Neural cell (in vitro differentiated cells): ENCODE data around the gene MYO19. TPM values are rescaled to one million over a fixed set of nuclear protein-coding genes. Genes with fewer than 3 reads are reported as not detected.

Experiments
- H2AFZ ChIP-seq: fragments of 200-600, 300-800 bp; sonication (generic), shearing (Covaris generic); 2 replicates; pipeline ENCODE4 v1.6.0; 2014; ENCODE audit warnings: low read depth, mild to moderate bottlenecking, antibody characterized with exemption, low read length, moderate library complexity
- H3F3A ChIP-seq: fragments of 200-600 bp; shearing (Covaris generic); 2 replicates; pipeline ENCODE4 v1.6.1; 2016; ENCODE audit warnings: mild to moderate bottlenecking, moderate library complexity, mixed read lengths, antibody characterized with exemption, low read length; ENCODE audit not compliant: insufficient read depth, poor library complexity, severe bottlenecking
- H3K27ac ChIP-seq: fragments of 200-600, 300-800 bp; sonication (generic), shearing (Covaris generic); 2 replicates; pipeline ENCODE4 v1.5.1; 2014; ENCODE audit warnings: mild to moderate bottlenecking, low read length, moderate library complexity
- H3K27me3 ChIP-seq: fragments of 300-800, 200-600 bp; sonication (generic), shearing (Covaris generic); 2 replicates; pipeline ENCODE4 v1.6.0; 2014; ENCODE audit warnings: mild to moderate bottlenecking, low read depth, low read length, moderate library complexity; ENCODE audit not compliant: insufficient read depth
- H3K36me3 ChIP-seq: fragments of 300-800, 200-600 bp; sonication (generic), shearing (Covaris generic); 2 replicates; pipeline ENCODE4 v1.5.1; 2014; ENCODE audit warnings: mild to moderate bottlenecking, antibody characterized with exemption, low read length, moderate library complexity; ENCODE audit not compliant: insufficient read depth
- H3K4me2 ChIP-seq: fragments of 300-800, 200-600 bp; sonication (generic), shearing (Covaris generic); 2 replicates; pipeline ENCODE4 v1.6.0; 2014; ENCODE audit warnings: mild to moderate bottlenecking, low read length
- H3K4me3 ChIP-seq: fragments of 300-800, 200-600 bp; sonication (generic), shearing (Covaris generic); 2 replicates; pipeline ENCODE4 v1.5.1; 2014; ENCODE audit warnings: mild to moderate bottlenecking, low read length, moderate library complexity
- H3K79me2 ChIP-seq: fragments of 200-600 bp; shearing (Covaris generic); replicated peaks from 2 replicates; pipeline ENCODE4 v1.6.0; 2014; ENCODE audit warnings: mild to moderate bottlenecking, low read length, moderate library complexity; ENCODE audit not compliant: insufficient read depth
- H3K9ac ChIP-seq: fragments of 300-800, 200-600 bp; sonication (generic), shearing (Covaris generic); 2 replicates; pipeline ENCODE4 v1.6.1; 2016; ENCODE audit warnings: mild to moderate bottlenecking, low read length, mixed read lengths
- H3K9me2 ChIP-seq: fragments of 200-600 bp; shearing (Covaris generic); 2 replicates; pipeline ENCODE4 v1.6.1; 2016; ENCODE audit warnings: mild to moderate bottlenecking, low read length, mixed read lengths; ENCODE audit not compliant: insufficient read depth
- H3K9me3 ChIP-seq: fragments of 200-600, 300-800 bp; sonication (generic), shearing (Covaris generic); 2 replicates; pipeline ENCODE4 v1.6.1; 2016; ENCODE audit warnings: mild to moderate bottlenecking, mixed run types, low read length, moderate library complexity, mixed read lengths
- H4K20me1 ChIP-seq: fragments of 200-600 bp; shearing (Covaris generic); 2 replicates; pipeline ENCODE4 v1.6.1; 2016; ENCODE audit warnings: mild to moderate bottlenecking, mixed run types; ENCODE audit not compliant: insufficient read depth
- EP300 ChIP-seq: fragments of 450-650 bp; conservative IDR thresholded peaks from 2 replicates; pipeline ENCODE4 v1.6.1; 2014; ENCODE audit warnings: antibody characterized with exemption, mild to moderate bottlenecking, moderate library complexity; ENCODE audit not compliant: poor library complexity, severe bottlenecking
- EZH2 ChIP-seq: fragments of 200-600, 300-800 bp; shearing (Covaris generic), sonication (generic); IDR thresholded peaks from 2 replicates; pipeline ENCODE4 v1.6.1; 2014; ENCODE audit warnings: antibody characterized with exemption, low read length, borderline replicate concordance, mild to moderate bottlenecking; ENCODE audit not compliant: insufficient read depth, poor library complexity, severe bottlenecking
- MXI1 ChIP-seq: fragments of 450-650 bp; conservative IDR thresholded peaks from 2 replicates; pipeline ENCODE4 v1.6.1; 2014; ENCODE audit warnings: antibody characterized with exemption, mild to moderate bottlenecking; ENCODE audit not compliant: poor library complexity, severe bottlenecking
- POLR2AphosphoS5 ChIP-seq: IDR thresholded peaks from 2 replicates; pipeline ENCODE4 v1.6.1; 2012
- RAD21 ChIP-seq: fragments of 450-650 bp; conservative IDR thresholded peaks from 2 replicates; pipeline ENCODE4 v1.6.1; 2014; ENCODE audit warnings: antibody characterized with exemption, mild to moderate bottlenecking, moderate library complexity
- SMC3 ChIP-seq: fragments of 450-650 bp; conservative IDR thresholded peaks from 2 replicates; pipeline ENCODE4 v1.6.1; 2014; ENCODE audit warnings: antibody characterized with exemption, mild to moderate bottlenecking, moderate library complexity; ENCODE audit not compliant: poor library complexity
- TAF1 ChIP-seq: IDR thresholded peaks from 2 replicates; pipeline ENCODE4 v1.6.1; 2012; ENCODE audit warnings: low read depth
- polyA plus RNA-seq: library from polyadenylated mRNA; depleted of rRNA; stranded (reverse); fragments of >200 nt; gene quantifications from 2 replicates; pipeline ENCODE4 v1.2.3, GENCODE V29; 2014
- TF ChIP-seq, protein P1 (sequence below): fragments of 450-650 bp; IDR thresholded peaks from 2 replicates; pipeline ENCODE4 v1.5.1; 2014; ENCODE audit warnings: antibody characterized with exemption, mild to moderate bottlenecking, moderate library complexity; ENCODE audit not compliant: poor library complexity, severe bottlenecking
- TF ChIP-seq, protein P2 (sequence below): IDR thresholded peaks from 2 replicates; pipeline ENCODE4 v1.6.1; 2012; ENCODE audit warnings: borderline replicate concordance

The MYO19 gene
- polyA plus RNA-seq, 1 donor from 2014 or later: 51.5 TPM

DNA sequence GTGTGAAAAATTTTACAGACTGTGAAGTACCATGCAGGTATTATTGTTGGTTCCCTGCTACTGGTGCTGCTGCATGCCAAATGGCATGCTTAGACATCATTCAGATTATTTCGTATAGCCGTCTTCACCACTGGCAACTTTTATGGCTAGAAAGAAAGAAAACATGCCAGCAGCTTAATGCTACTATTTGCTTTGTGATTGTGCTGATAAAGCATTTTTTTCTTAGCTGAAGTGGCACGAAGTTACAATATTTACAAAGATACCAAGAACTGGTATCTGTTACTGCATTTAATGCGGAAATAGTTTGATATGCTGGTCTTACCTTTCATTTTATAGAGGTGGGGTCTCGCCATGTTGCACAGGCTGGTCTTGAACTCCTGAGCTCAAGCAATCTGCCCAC lies 40.0 kb downstream of the MYO19 start:
- no peaks in the 10 kb centered on the region for H3F3A ChIP-seq
- H3K27me3 ChIP-seq: no peaks in the 10 kb centered on the region
- H3K4me2 ChIP-seq: no peak overlapping the region
- no peaks in the 10 kb centered on the region for H4K20me1 ChIP-seq
- no peak overlapping the region for H3K4me3 ChIP-seq
- H3K79me2 ChIP-seq: peaks cover 22% of the 10 kb centered on the region
- no peak for TF ChIP-seq RAD21
- TF ChIP-seq, protein P1, sequence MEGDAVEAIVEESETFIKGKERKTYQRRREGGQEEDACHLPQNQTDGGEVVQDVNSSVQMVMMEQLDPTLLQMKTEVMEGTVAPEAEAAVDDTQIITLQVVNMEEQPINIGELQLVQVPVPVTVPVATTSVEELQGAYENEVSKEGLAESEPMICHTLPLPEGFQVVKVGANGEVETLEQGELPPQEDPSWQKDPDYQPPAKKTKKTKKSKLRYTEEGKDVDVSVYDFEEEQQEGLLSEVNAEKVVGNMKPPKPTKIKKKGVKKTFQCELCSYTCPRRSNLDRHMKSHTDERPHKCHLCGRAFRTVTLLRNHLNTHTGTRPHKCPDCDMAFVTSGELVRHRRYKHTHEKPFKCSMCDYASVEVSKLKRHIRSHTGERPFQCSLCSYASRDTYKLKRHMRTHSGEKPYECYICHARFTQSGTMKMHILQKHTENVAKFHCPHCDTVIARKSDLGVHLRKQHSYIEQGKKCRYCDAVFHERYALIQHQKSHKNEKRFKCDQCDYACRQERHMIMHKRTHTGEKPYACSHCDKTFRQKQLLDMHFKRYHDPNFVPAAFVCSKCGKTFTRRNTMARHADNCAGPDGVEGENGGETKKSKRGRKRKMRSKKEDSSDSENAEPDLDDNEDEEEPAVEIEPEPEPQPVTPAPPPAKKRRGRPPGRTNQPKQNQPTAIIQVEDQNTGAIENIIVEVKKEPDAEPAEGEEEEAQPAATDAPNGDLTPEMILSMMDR: no peak
- TF ChIP-seq MXI1: no peak
- TF ChIP-seq, protein P2, sequence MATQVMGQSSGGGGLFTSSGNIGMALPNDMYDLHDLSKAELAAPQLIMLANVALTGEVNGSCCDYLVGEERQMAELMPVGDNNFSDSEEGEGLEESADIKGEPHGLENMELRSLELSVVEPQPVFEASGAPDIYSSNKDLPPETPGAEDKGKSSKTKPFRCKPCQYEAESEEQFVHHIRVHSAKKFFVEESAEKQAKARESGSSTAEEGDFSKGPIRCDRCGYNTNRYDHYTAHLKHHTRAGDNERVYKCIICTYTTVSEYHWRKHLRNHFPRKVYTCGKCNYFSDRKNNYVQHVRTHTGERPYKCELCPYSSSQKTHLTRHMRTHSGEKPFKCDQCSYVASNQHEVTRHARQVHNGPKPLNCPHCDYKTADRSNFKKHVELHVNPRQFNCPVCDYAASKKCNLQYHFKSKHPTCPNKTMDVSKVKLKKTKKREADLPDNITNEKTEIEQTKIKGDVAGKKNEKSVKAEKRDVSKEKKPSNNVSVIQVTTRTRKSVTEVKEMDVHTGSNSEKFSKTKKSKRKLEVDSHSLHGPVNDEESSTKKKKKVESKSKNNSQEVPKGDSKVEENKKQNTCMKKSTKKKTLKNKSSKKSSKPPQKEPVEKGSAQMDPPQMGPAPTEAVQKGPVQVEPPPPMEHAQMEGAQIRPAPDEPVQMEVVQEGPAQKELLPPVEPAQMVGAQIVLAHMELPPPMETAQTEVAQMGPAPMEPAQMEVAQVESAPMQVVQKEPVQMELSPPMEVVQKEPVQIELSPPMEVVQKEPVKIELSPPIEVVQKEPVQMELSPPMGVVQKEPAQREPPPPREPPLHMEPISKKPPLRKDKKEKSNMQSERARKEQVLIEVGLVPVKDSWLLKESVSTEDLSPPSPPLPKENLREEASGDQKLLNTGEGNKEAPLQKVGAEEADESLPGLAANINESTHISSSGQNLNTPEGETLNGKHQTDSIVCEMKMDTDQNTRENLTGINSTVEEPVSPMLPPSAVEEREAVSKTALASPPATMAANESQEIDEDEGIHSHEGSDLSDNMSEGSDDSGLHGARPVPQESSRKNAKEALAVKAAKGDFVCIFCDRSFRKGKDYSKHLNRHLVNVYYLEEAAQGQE: no peak
- TF ChIP-seq POLR2AphosphoS5: no peak
- TF ChIP-seq TAF1: no peak
- TF ChIP-seq SMC3: no peak
- no peak for TF ChIP-seq EZH2
- TF ChIP-seq EP300: no peak
- H3K9me3 ChIP-seq: no peaks in the 10 kb centered on the region
- no peak overlapping the region for H2AFZ ChIP-seq
- H3K36me3 ChIP-seq: peaks cover 7% of the 10 kb centered on the region
- no peak overlapping the region for H3K27ac ChIP-seq
- no peak overlapping the region for H3K9ac ChIP-seq
- no peaks in the 10 kb centered on the region for H3K9me2 ChIP-seq

DNA sequence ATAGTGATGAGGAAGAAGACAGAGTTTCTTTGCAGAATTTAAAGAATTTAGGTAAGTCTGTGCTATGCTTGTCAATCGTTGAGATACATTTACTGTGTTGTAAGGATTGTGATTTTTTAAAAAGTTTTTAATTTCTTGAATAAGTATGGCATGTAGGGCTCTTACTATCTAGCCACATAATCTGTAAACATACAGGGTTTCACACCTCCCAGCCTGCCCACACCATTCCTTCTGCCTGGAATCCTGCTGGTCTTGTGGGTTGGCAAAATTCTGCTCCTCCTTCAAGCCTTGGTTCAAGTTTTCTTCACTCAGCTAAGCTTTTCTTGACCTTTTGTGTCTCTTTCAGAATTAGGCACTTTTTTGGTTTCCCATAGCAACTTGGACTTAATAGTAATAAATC lies 40.7 kb downstream of the MYO19 start:
- H3K4me2 ChIP-seq: no peak overlapping the region
- H3K9ac ChIP-seq: no peak overlapping the region
- H3K4me3 ChIP-seq: no peak overlapping the region
- H3K27me3 ChIP-seq: no peaks in the 10 kb centered on the region
- no peaks in the 10 kb centered on the region for H3K9me2 ChIP-seq
- TF ChIP-seq, protein P2: no peak
- TF ChIP-seq POLR2AphosphoS5 (no peak), RAD21 (no peak), MXI1 (no peak)
- no peak overlapping the region for H3K27ac ChIP-seq
- peaks cover 5% of the 10 kb centered on the region for H3K36me3 ChIP-seq
- no peaks in the 10 kb centered on the region for H4K20me1 ChIP-seq
- no peaks in the 10 kb centered on the region for H3F3A ChIP-seq
- H2AFZ ChIP-seq: no peak overlapping the region
- H3K79me2 ChIP-seq: peaks cover 28% of the 10 kb centered on the region
- no peaks in the 10 kb centered on the region for H3K9me3 ChIP-seq
